ENCODE data around the gene PDLIM7.

The PDLIM7 gene

GRCh38 chr5:177529247-177530203 is 32.1 kb upstream of the PDLIM7 start:
- Mint-ChIP-seq H3K36me3 (peaks cover 23% of the 10 kb centered on the region), H3K27ac (no peak overlapping the region), H3K4me1 (no peaks in the 10 kb centered on the region), H3K4me3 (no peak overlapping the region), H3K27me3 (no peaks in the 10 kb centered on the region), H3K9me3 (no peaks in the 10 kb centered on the region)
- no peak for ATAC-seq

DNA sequence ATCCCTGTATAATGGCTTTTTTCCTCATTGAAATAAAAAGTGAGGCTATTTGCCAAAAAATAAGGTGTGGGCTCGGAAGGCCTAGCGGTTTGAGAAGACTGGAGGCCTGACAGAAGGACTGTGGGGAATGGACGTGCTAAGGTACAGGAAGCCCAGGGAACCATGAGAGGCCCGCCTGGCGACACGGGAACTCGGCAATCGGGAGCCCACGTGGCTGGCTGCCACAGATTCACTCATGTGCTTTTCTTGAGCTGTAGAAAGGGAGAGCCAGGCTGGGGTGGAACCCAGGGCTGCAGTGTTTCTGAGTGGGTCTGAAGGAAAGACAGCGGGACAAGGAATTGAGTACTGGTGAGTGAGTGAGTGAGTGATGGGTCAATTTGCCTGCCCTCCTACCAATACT is 31.2 kb upstream of the PDLIM7 start:
- Mint-ChIP-seq H3K9me3 (no peaks in the 10 kb centered on the region), H3K27me3 (no peaks in the 10 kb centered on the region), H3K36me3 (peaks cover 23% of the 10 kb centered on the region), H3K4me1 (no peaks in the 10 kb centered on the region), H3K27ac (no peak overlapping the region), H3K4me3 (no peak overlapping the region)
- no peak for ATAC-seq

- H3K4me1 Mint-ChIP-seq, result no peaks in the 10 kb centered on the region
- no peaks in the 10 kb centered on the region for H3K9me3 Mint-ChIP-seq
- H3K27ac Mint-ChIP-seq, result no peak overlapping the region
- peaks cover 18% of the 10 kb centered on the region for H3K36me3 Mint-ChIP-seq
- H3K4me3 Mint-ChIP-seq, result no peak overlapping the region
- no peaks in the 10 kb centered on the region for H3K27me3 Mint-ChIP-seq
- no peak for ATAC-seq
Observed at GRCh38 chr5:177527595-177527994, 30.2 kb upstream of the PDLIM7 start.

- ATAC-seq, result no peak
- H3K27me3 Mint-ChIP-seq, result no peaks in the 10 kb centered on the region
- no peak overlapping the region for H3K27ac Mint-ChIP-seq
- H3K9me3 Mint-ChIP-seq, result no peaks in the 10 kb centered on the region
- peaks cover 1% of the 10 kb centered on the region for H3K4me1 Mint-ChIP-seq
- H3K36me3 Mint-ChIP-seq, result peaks cover 13% of the 10 kb centered on the region
- H3K4me3 Mint-ChIP-seq, result no peak overlapping the region
Observed at GRCh38 chr5:177526791-177527190, 29.4 kb upstream of the PDLIM7 start.

DNA sequence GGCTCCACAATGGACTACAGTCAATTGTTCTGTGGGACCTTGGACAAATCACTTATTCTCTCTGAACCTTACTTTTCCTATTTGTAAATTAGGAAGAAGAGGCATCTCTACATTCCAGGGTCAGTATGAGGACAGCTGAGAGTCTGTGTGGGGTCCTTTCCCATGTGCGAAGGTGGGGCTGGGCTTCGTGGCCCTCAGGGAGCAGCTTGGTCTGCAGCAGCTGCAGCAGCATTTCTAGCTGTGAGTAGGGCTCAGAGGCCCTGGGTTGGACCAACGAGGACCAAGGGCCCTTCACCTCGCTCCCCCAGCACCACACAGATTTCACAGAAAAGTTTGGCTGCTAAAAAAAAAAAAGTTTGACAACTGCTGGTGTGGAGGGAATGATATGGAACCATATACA is 28.8 kb upstream of the PDLIM7 start:
- Mint-ChIP-seq H3K27me3 (no peaks in the 10 kb centered on the region), H3K27ac (no peak overlapping the region), H3K4me3 (no peak overlapping the region), H3K36me3 (peaks cover 17% of the 10 kb centered on the region), H3K4me1 (peaks cover 7% of the 10 kb centered on the region), H3K9me3 (no peaks in the 10 kb centered on the region)
- ATAC-seq, result no peak

GRCh38 chr5:177524941-177525655 is 27.7 kb upstream of the PDLIM7 start:
- H3K4me1 Mint-ChIP-seq, result peaks cover 18% of the 10 kb centered on the region
- H3K27me3 Mint-ChIP-seq, result no peaks in the 10 kb centered on the region
- H3K9me3 Mint-ChIP-seq, result no peaks in the 10 kb centered on the region
- no peak overlapping the region for H3K27ac Mint-ChIP-seq
- no peak overlapping the region for H3K4me3 Mint-ChIP-seq
- ATAC-seq, result no peak
- peaks cover 16% of the 10 kb centered on the region for H3K36me3 Mint-ChIP-seq

DNA sequence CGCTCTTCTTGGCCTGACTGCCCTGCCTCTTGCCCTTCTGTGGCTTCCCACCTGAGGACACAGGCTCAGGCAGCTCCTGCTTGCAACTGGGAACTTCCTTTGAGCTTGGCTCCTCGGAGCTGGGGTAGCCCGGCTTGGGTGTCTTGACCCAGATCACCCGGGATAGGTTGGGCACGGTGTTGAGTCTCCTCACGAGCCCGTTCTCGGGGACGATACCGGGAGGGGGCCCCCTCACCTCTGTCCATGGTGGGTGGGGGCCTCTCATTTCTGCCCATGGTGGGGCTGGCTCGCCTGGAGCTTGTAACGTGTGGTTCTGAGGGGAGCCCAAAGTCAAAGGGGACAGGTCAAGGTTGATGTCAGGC is 27.1 kb upstream of the PDLIM7 start:
- H3K4me3 Mint-ChIP-seq, result no peak overlapping the region
- peaks cover 21% of the 10 kb centered on the region for H3K36me3 Mint-ChIP-seq
- ATAC-seq, result no peak
- no peak overlapping the region for H3K27ac Mint-ChIP-seq
- H3K4me1 Mint-ChIP-seq, result peaks cover 24% of the 10 kb centered on the region
- no peaks in the 10 kb centered on the region for H3K9me3 Mint-ChIP-seq
- no peaks in the 10 kb centered on the region for H3K27me3 Mint-ChIP-seq

GRCh38 chr5:177523711-177524538 is 26.5 kb upstream of the PDLIM7 start:
- Mint-ChIP-seq H3K4me1 (peaks cover 29% of the 10 kb centered on the region), H3K9me3 (no peaks in the 10 kb centered on the region), H3K4me3 (no peak overlapping the region), H3K36me3 (peaks cover 21% of the 10 kb centered on the region), H3K27me3 (no peaks in the 10 kb centered on the region), H3K27ac (no peak overlapping the region)
- no peak for ATAC-seq

GRCh38 chr5:177520916-177521513 is 23.6 kb upstream of the PDLIM7 start:
- peaks cover 40% of the 10 kb centered on the region for H3K4me1 Mint-ChIP-seq
- no peaks in the 10 kb centered on the region for H3K27me3 Mint-ChIP-seq
- no peak for ATAC-seq
- no peaks in the 10 kb centered on the region for H3K9me3 Mint-ChIP-seq
- H3K4me3 Mint-ChIP-seq, result no peak overlapping the region
- H3K36me3 Mint-ChIP-seq, result peaks cover 27% of the 10 kb centered on the region
- peak overlapping the region; percentile 82 for H3K27ac Mint-ChIP-seq

DNA sequence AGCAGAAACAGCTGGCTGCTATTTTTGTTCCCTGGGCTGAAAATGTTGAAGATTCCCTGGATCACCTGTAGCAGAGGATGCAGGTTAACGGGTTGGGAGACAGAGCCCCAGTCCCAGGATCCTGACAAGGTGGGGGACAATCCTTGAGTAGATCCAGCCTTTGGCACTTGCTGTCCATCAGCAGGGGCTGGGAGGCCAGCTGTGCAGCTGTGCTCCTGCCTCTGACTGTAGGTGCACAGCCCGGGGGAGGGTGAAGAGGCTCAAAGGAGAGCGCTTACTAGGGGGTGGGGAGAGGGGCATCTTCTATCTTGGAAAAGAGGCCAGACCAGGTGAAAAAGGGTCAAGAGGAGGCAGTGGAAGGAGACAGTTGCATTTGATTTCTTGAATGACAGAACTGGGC is 22.9 kb upstream of the PDLIM7 start:
- Mint-ChIP-seq H3K36me3 (peaks cover 27% of the 10 kb centered on the region), H3K27me3 (no peaks in the 10 kb centered on the region), H3K9me3 (no peaks in the 10 kb centered on the region), H3K4me3 (no peak overlapping the region), H3K4me1 (peaks cover 48% of the 10 kb centered on the region), H3K27ac (peak overlapping the region; percentile 82)
- no peak for ATAC-seq

DNA sequence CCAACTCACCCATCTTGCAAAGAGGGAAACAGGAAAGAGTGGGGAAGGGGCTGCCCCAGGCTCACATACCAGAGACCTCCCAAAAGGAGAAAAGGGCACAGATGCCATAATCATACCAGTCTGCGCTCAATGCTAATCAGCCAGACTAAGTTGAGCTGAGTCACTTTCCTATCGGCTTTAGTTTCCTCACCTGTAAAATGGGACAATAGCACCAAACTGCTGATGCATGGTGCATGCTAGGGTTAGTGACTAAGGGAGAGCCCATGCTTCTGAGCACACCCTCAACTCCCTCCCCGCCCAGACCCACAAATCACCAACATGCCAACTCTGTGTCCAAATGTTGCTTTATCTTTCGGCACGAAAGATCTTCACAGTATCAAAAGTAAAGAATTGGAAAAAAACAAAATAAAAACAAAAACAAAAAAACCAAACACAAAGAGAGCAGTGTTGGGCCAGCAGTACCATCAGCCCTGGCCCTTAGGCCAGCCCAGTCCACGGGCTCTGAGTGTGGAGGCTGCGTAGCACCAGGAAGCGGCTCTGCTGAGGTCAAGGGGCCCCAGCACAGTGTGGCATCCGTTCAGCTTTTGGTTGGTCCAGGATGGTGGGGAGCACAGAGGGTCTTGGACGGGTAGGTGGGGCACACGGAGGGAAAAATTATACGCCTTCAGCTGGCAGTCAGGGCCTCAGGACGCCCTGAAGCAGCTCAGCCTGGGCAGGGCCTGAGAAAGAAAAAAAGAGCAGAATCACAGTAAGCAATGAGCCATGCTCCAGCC is 22.2 kb upstream of the PDLIM7 start:
- no peak for ATAC-seq
- Mint-ChIP-seq H3K4me1 (peaks cover 51% of the 10 kb centered on the region), H3K36me3 (peaks cover 27% of the 10 kb centered on the region), H3K27ac (peak overlapping the region; percentile 82), H3K27me3 (no peaks in the 10 kb centered on the region), H3K4me3 (no peak overlapping the region), H3K9me3 (no peaks in the 10 kb centered on the region)

DNA sequence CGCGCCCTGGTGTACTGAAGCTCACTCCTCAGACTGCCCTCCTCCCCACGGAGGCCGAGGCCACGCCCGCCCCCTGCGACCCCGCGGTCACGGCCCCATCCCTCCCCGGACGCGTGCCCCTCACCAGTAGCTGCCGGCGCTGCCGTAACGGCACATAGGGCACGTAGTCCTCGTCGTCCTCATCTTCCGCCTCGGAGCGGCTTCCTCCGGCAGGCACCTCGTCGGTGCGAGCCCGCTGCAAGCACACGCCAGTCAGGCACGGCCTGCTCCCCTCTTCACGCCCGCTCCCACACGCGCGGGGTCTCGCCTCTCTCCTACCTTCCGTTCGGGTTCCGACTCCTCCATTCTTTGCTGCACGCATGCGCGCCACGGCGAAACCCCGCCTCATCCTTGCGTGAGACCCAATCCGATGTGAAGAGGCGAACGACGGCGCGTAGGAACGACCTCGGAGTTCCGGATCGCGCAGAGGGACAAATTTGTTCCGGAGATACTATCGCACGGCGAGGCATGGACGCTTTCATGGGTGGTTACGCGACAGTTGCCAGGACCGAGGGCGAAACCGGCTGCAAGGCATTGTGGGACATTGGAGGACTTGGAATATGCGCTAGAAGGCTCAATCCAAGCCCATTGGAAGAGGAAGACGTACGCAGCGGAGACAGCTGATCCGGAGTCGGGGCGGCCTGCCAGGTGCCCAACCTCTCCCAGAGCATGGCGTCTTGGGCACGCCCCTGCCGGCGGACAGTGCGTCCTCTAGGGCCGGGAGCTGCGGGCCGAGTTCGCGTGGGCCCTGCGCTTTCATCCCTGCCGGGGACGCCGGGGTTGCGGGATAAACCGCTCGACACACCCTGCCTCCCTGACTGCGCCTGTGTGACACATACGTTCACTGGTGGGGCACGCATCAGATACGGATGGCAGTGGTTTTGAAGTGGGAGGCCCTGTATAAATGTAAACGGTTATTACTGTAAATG is 19.5 kb upstream of the PDLIM7 start, which contains the start of gene DDX41:
DDX41 (minus strand) TSS at position 361 of the 968 bp plus-strand sequence; CDS start at position 345, 16 bp downstream.
- Mint-ChIP-seq H3K27me3 (no peaks in the 10 kb centered on the region), H3K27ac (peak within 1 kb of the TSS; percentile 80), H3K4me3 (peak within 1 kb of the TSS; percentile 87), H3K9me3 (no peaks in the 10 kb centered on the region), H3K36me3 (peaks cover 48% of the 10 kb centered on the region), H3K4me1 (peaks cover 59% of the 10 kb centered on the region)
- peak; percentile 93 for ATAC-seq

GRCh38 chr5:177515580-177515979 is 18.2 kb upstream of the PDLIM7 start:
- peak overlapping the region; percentile 80 for H3K27ac Mint-ChIP-seq
- peaks cover 57% of the 10 kb centered on the region for H3K4me1 Mint-ChIP-seq
- H3K36me3 Mint-ChIP-seq, result peaks cover 48% of the 10 kb centered on the region
- ATAC-seq, result no peak
- no peaks in the 10 kb centered on the region for H3K27me3 Mint-ChIP-seq
- H3K9me3 Mint-ChIP-seq, result no peaks in the 10 kb centered on the region
- peak overlapping the region; percentile 87 for H3K4me3 Mint-ChIP-seq
